GM21423 (cell line): ENCODE measurements around the gene FUNDC1.

Experiments used
- ATAC-seq: cut with Tn5 transposase; IDR thresholded peaks from one replicate; pipeline ENCODE4 v1.9.1; 2021; ENCODE audit warnings: mild to moderate bottlenecking, moderate library complexity; ENCODE audit not compliant: unreplicated experiment

The FUNDC1 gene

DNA sequence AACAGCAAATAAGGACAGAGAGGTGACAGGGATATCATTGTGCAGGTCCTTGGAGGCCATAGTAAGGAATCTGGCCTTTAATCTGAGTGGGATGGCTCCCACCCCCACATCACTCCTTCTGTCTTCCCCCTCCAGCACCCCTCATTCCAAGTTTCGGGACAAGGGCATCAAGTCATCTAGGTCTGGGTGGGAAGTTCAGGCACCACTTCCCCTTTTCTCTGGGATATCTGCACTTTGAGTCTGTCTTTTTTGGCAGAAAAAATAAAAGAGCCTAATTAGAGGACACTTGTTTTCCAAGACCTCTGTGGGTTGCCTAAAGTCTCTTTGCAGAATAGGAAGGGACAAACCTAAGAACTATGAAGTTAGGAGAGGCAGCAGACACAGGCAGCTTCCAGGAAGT, 60.1 kb downstream of the FUNDC1 start:
- ATAC-seq = no peak

DNA sequence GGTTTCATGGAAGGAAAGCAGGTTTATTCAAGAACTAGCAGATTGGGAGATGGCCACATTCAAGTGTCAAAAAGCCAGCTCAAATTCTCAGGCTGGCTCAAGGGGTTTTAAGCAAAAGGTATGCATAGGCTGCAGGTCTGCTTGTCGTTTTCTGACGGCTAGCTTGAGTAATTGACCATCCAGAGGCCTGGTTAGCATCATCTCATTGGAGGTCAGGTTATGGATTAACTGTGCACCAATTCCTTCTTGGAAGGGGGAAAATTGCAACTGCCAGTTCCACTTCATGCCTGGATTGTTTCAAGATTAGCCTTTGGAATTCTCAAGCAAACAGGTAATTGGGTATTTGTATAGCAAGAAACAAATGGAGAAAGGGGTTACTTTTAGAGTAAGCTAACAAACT, 62.1 kb downstream of the FUNDC1 start:
- ATAC-seq = no peak

DNA sequence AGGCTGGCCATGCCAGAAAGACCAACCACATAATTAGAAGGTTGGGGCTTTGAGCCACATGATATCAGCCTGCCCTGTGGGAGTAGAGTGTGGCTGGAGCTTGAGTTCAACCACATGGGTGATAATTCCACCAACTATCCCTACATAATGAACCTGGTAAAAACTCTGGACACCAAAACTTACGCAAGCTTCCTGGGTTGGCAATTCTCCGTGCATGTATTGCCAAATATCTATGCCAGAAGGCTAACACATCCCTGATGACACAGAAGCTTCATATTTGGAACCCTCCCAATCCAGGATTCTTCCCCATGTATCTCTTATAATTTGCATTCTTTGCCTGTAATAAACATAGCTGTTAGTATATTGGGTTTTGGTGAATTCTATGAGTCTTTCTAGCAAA, 68.2 kb downstream of the FUNDC1 start:
- ATAC-seq = no peak
